Skin epidermis (tissue), 12 donors: ENCODE data around the gene PLA2G12B.
"Not testable (repeated sequence)": the region's sequence is repeated elsewhere in the genome, so short reads cannot be mapped to it uniquely, and the experiment has no call there.

Experiments used
- H3K27ac ChIP-seq, 21 experiments: fragments of 200-600 bp; sonication (generic) in 11 of 21; one replicate each; pipeline ENCODE4 v1.5.0; 2020; ENCODE audit warnings: mild to moderate bottlenecking in 3 of 21, inconsistent platforms in 2 of 21, moderate library complexity in 2 of 21
- H3K4me3 ChIP-seq, 7 experiments: fragments of 200-600 bp; sonication (generic) in 2 of 7; one replicate each; pipeline ENCODE4 v1.5.0; 2020; ENCODE audit warnings: inconsistent platforms in 2 of 7, mild to moderate bottlenecking in 2 of 7, moderate library complexity in 1 of 7

Gene PLA2G12B

DNA sequence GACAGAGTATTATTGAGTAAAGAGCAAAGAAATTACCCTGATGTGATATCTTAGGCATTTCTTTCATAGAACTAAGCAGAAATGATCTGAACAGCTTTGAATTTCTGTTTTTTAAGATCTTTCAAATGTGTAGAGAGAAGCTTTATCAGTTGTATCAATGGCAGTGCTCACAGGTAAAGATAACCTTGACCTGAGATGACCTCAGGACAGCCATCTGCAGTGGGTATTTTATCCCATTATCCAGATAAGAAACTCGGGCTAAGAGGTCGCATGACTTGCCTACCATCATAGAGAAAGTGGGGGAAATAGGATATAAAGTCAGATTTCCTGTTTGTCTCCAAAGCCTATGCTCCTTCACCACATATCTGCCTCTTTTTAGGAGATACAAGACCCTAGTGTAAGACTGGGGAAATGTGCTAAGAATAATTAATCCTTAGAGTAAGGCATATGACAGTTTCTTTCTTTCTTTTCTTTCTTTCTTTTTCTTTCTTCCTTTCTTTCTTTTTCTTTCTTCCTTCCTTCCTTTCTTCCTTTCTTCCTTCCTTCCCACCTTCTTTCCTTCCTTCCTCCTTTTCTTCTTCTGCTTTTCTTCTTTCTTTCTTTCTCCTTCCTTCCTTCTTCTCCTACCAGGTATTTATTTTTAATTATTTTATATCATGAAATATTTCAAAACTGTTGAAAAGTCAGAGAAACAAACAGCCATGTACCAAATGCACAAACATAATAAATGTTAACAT lies 10.9 kb downstream of the PLA2G12B start:
- no peak overlapping the region for H3K27ac ChIP-seq
- no peak overlapping the region for H3K4me3 ChIP-seq

DNA sequence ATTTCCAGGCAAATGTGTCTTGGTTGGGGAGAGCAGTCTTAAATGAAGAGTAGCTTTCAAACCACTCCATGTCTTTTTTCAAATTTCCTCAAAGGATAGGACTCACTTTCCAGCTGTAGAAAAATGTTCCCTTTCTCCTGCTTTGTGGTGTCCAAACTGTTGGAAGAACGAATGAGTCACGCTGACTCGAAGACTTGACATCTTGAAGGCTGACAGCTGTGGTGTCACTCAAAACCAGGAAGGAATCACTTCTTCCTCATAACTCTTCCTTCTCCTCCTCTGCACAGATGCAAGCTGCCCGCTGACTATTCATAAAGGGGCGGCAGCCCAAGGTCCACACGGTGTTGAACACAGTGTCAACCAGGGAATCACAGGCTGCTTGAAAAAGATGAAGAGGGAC lies 19.2 kb downstream of the PLA2G12B start:
- no peak overlapping the region for H3K4me3 ChIP-seq
- no peak overlapping the region for H3K27ac ChIP-seq

- Histone ChIP-seq H3K4me3 (no peak overlapping the region), H3K27ac (no peak overlapping the region)
Measured at GRCh38 chr10:72932259-72933015, 22.2 kb downstream of the PLA2G12B start.

- Histone ChIP-seq H3K4me3 (no peak overlapping the region), H3K27ac (no peak overlapping the region)
Measured at GRCh38 chr10:72930276-72930675, 24.3 kb downstream of the PLA2G12B start.

DNA sequence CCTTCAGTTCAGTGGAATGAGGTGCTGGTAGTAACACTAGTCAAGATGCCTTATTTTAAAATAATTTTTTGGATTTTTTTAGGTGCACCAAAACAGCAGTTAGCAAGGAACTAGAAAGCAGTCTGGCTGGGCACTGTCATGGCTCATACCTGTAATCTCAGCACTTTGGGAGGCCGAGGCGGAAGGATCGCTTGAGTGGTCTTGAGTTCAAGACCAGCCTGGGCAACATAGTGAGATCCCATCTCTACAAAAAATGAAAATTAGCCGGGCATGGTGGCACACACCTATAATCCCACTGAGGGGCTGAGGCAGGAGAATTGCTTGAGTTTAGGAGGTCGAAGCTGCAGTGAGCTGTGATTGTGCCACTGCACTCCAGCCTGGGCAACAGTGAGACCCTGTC lies 25.8 kb downstream of the PLA2G12B start:
- H3K27ac ChIP-seq = no peak overlapping the region

GRCh38 chr10:72927485-72927884 lies 27.1 kb downstream of the PLA2G12B start:
- no peak overlapping the region for H3K27ac ChIP-seq

More for the DNA sequence above, 25.8 kb downstream of the PLA2G12B start:
- H3K4me3 ChIP-seq = no peak overlapping the region

DNA sequence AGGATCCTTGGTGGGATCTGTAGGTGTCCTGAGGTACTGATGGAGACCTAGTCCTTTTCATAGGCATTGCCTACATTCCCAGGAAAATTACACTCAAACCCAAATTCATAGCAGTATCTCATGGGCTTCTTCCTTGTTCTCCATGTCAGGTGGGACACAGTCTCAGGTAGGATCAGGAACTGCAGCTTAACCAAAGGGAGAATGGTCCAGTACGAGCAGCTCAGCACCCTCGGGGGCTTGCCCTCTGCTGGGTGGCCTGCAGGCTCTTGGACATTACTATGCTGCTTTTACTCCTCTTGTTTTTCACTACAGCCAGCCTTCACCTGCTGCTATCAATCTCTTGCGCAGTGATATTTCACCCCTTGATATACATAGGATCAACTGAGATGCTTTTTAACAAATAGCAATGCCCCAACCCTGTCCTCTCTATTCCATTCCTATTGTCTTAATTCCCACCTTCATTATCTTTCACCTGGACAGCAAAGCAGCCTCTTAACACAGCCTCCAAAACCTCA lies 28.6 kb downstream of the PLA2G12B start:
- no peak overlapping the region for H3K4me3 ChIP-seq
- H3K27ac ChIP-seq = no peak overlapping the region

More at GRCh38 chr10:72927485-72927884, 27.1 kb downstream of the PLA2G12B start:
- H3K4me3 ChIP-seq = no peak overlapping the region

- Histone ChIP-seq H3K27ac (no peak overlapping the region), H3K4me3 (no peak overlapping the region)
Measured at GRCh38 chr10:72924351-72924750, 30.3 kb downstream of the PLA2G12B start.

DNA sequence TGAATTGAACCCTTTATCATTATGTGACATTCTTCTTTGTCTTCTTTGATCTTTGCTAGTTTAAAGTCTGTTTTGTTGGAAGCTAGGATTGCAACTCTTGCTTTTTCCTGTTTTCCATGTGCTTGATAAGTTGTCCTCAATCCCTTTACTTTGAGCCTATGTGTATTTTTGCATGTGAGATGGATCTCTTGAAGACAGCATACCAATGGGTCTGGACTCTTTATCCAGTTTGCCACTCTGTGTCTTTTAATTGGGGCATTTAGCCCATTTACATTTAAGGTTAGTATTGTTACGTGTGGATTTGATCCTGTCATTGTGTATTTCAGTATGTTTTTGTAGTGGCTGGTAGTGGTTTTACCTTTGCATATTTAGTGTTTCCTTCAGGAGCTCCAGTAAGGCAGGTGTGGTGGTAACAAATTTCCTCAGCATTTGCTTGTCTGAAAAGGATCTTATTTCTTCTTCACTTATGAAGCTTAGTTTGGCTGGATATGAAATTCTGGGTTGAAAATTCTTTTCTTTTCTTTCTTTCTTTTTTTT lies 33.4 kb downstream of the PLA2G12B start:
- H3K4me3 ChIP-seq, H3K27ac ChIP-seq: not testable (repeated sequence)

DNA sequence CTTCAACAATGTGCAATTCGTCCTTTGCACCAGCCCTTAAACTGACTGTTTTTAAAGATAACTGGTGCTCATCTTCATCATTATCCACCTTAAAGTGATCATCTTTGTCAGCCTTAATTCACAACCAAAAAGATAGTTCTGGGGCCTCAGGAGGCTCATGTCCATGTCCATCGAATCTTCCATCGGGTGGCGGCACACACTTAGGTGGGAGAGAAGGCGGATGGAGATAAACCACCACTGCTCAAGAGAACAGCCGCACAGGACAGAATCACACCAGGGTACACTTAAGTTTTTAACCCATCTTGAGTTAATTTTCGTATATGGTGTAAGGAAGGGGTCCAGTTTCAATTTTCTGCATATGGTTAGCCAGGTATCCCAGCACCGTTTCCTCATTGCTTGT lies 36.3 kb downstream of the PLA2G12B start:
- Histone ChIP-seq H3K4me3 (no peak overlapping the region), H3K27ac (no peak overlapping the region)

GRCh38 chr10:72917803-72918332 lies 36.7 kb downstream of the PLA2G12B start:
- not testable (repeated sequence) for H3K27ac ChIP-seq, H3K4me3 ChIP-seq

DNA sequence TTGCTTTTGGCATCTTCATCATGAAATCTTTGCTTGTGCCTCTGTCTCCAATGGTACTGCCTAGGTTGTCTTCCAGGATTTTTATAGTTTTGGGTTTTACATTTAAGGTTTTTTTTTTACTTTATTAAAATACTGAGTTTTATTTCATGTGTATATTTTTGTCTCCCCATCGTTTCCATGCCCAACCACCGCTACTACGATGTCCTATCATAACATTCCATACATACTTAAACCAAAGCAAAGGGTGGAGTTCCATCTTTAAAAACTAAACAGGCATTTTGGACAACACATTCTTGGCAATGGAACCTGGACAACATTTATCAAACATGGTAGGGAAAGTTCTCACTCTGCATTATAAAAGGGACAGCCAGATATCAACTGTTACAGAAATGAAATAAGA lies 37.4 kb downstream of the PLA2G12B start:
- not testable (repeated sequence) for H3K4me3 ChIP-seq, H3K27ac ChIP-seq

- H3K4me3 ChIP-seq = no peak overlapping the region
- H3K27ac ChIP-seq = no peak overlapping the region
Measured at GRCh38 chr10:72913287-72913686, 41.3 kb downstream of the PLA2G12B start.

- no peak overlapping the region for H3K4me3 ChIP-seq
Measured at GRCh38 chr10:72912736-72913135, 41.9 kb downstream of the PLA2G12B start.

GRCh38 chr10:72911758-72912157 lies 42.8 kb downstream of the PLA2G12B start:
- no peak overlapping the region for H3K4me3 ChIP-seq
- no peak overlapping the region for H3K27ac ChIP-seq

More at GRCh38 chr10:72912736-72913135, 41.9 kb downstream of the PLA2G12B start:
- H3K27ac ChIP-seq = no peak overlapping the region

DNA sequence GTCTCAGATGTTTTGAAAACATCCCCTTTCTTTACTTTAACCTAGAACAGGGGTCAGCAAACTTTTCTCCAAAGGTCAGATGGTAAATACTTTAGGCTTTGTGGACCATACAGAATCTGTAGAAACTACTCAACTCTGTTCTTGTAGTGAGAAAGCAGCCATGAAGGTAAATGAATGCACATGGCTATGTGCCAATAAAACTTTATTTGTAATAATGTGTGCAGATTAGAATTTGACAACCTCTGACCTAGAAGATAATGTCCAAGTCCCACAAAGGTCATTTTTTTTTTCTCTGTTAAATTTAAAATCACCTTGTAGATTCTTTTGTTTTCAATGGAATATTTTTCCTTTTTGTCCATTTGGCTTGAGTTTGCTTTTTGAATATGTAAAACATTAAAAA lies 43.9 kb downstream of the PLA2G12B start:
- H3K27ac ChIP-seq = no peak overlapping the region

DNA sequence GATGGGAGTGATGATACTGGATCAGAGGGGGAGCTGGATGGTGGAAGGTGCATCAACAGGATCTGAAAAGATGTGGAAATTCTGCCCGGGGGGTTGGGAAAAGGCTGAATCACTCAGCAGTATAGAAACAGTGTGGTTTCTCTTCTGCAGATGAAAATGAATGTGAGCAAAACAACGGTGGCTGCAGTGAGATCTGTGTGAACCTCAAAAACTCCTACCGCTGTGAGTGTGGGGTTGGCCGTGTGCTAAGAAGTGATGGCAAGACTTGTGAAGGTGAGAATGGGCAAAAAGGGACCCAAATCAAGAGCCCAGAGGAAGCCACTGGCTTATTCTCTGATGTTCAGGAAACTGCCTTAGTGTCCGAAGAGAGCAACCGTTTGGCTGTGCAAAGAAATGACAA lies 48.2 kb downstream of the PLA2G12B start:
- Histone ChIP-seq H3K4me3 (no peak overlapping the region), H3K27ac (no peak overlapping the region)

More for the DNA sequence above, 43.9 kb downstream of the PLA2G12B start:
- no peak overlapping the region for H3K4me3 ChIP-seq

DNA sequence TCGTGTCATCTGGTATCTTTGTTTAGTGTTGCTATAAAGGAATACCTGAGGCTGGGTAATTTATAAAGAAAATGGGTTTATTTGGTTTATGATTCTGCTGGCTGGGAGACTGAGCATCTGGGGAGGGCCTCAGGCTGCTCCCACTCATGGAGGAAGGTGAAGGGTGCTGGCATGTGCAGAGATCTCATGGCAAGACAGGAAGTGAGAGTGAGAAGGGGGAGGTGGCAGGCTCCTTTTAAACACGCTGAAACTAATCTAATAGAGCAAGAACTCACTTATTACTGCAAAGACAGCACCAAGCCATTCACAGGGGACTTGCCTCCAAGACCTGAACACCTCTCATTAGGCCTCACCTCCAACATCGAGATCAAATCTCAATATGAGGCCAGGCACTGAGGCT lies 49.8 kb downstream of the PLA2G12B start:
- Histone ChIP-seq H3K27ac (no peak overlapping the region), H3K4me3 (no peak overlapping the region)

DNA sequence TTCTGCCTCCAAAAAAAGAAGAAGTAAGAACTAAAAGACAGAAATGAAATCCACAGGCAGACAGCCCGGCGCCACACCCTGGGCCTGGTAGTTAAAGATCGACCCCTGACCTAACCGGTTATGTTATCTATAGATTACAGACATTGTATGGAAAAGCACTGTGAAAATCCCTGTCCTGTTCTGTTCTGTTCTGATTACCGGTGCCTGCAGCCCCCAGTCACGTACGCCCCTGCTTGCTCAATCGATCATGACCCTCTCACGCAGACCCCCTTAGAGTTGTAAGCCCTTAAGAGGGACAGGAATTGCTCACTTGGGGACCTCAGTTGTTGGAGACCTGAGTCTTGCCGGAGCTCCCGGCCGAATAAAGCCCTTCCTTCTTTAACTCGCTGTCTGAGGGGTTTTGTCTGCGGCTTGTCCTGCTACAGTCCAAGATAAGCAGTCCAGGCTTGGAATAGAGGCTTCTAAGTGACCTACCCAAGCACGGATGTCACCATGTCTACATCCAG lies 50.6 kb downstream of the PLA2G12B start:
- H3K27ac ChIP-seq, H3K4me3 ChIP-seq: not testable (repeated sequence)

- Histone ChIP-seq H3K27ac (no peak overlapping the region), H3K4me3 (no peak overlapping the region)
Measured at GRCh38 chr10:72899545-72899944, 55.1 kb downstream of the PLA2G12B start.
